Esophagus squamous epithelium (tissue), 4 donors: Measurements from ENCODE around the gene CBX3.

ENCODE experiments used
- POLR2A ChIP-seq, 4 donors: fragments of 450-650 bp; IDR thresholded peaks; one replicate each; pipeline ENCODE4 v1.6.1; 2017; ENCODE audit warnings: antibody characterized with exemption in 4 of 4, mild to moderate bottlenecking in 4 of 4, moderate library complexity in 3 of 4
- TF ChIP-seq, protein P1 (sequence below), 6 experiments: fragments of 450-650 bp in 4 of 6; fragments of 200-600 bp in 2 of 6; sonication (generic) in 2 of 6; IDR thresholded peaks; one replicate each; pipeline ENCODE4 v1.5.1; 2016 to 2019; ENCODE audit warnings: antibody characterized with exemption in 6 of 6, mild to moderate bottlenecking in 4 of 6, moderate library complexity in 4 of 6

DNA sequence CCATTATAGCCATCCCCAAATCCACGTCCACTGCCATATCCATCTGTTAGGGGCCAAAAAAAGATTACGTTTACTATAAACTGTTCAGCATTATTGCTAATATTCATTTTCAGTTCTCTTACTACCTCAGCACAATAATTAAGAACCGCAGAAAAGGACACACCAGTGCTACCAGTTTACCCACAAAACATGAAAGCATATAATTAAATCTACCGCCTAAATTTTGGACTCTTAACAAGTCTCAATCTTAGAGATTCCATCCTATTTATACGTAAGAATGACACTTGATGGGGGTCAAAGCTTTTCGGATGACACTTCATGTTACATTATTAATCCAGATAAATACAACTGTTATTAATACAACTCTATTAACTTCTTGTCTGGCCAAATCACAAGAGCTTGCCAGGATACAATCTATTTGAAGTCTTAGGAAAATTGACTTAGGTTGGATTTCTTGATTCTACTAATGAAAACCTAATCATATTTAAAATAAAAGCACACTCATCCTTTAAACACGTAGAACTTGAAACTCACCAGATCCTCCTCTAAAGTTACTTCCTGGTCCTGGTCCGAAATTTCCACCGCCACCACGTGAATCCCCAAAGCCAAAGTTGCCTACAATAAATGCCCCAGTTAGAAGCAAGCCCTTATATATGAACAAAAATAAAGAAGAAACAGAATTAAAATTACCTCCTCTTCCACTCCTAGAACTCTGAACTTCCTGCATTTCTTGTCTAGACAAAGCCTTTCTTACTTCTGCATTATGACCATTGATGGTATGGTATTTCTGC lies 5.5 kb upstream of the CBX3 start:
- no peak for TF ChIP-seq POLR2A (IDR thresholded peaks at IDR 0.05)
- TF ChIP-seq, protein P1, sequence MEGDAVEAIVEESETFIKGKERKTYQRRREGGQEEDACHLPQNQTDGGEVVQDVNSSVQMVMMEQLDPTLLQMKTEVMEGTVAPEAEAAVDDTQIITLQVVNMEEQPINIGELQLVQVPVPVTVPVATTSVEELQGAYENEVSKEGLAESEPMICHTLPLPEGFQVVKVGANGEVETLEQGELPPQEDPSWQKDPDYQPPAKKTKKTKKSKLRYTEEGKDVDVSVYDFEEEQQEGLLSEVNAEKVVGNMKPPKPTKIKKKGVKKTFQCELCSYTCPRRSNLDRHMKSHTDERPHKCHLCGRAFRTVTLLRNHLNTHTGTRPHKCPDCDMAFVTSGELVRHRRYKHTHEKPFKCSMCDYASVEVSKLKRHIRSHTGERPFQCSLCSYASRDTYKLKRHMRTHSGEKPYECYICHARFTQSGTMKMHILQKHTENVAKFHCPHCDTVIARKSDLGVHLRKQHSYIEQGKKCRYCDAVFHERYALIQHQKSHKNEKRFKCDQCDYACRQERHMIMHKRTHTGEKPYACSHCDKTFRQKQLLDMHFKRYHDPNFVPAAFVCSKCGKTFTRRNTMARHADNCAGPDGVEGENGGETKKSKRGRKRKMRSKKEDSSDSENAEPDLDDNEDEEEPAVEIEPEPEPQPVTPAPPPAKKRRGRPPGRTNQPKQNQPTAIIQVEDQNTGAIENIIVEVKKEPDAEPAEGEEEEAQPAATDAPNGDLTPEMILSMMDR (IDR thresholded peaks at IDR 0.05), result no peak
